Coronary artery (tissue), 2 donors: Measurements from ENCODE around the gene ROCK1.

Experiments
- DNase-seq: peaks from one replicate; pipeline ENCODE4 v3.0.0-alpha.2; 2017; ENCODE audit warnings: low spot score
- H3K27ac ChIP-seq, 2 donors: fragments of 200-600 bp; sonication (generic); one replicate each; pipeline ENCODE4 v1.5.1; 2016 to 2019
- H3K4me3 ChIP-seq: fragments of 200-600 bp; sonication (generic); 2 replicates; pipeline ENCODE4 v1.5.1; 2016; ENCODE audit warnings: mild to moderate bottlenecking, moderate library complexity
- CTCF ChIP-seq: fragments of 200-600 bp; sonication (generic); IDR thresholded peaks from one replicate; pipeline ENCODE4 v1.5.1; 2019; ENCODE audit warnings: antibody characterized with exemption

Gene ROCK1

GRCh38 chr18:21132398-21132918 is 20.8 kb upstream of the ROCK1 start:
- no peak for TF ChIP-seq CTCF
- no peak overlapping the region for H3K27ac ChIP-seq
- no peak for DNase-seq
- H3K4me3 ChIP-seq: no peak overlapping the region

- no peak for DNase-seq
- Histone ChIP-seq H3K4me3 (no peak overlapping the region), H3K27ac (no peak overlapping the region)
- no peak for TF ChIP-seq CTCF
Measured at GRCh38 chr18:21131698-21132227, 20.1 kb upstream of the ROCK1 start.

- H3K27ac ChIP-seq: no peak overlapping the region
- no peak for DNase-seq
- TF ChIP-seq CTCF: no peak
- no peak overlapping the region for H3K4me3 ChIP-seq
Measured at GRCh38 chr18:21129566-21130216, 18.1 kb upstream of the ROCK1 start.

- Histone ChIP-seq H3K4me3 (no peak overlapping the region), H3K27ac (no peak overlapping the region)
- TF ChIP-seq CTCF: no peak
- DNase-seq: no peak
Measured at GRCh38 chr18:21123290-21123926, 11.8 kb upstream of the ROCK1 start.

- no peak overlapping the region for H3K4me3 ChIP-seq
- no peak for TF ChIP-seq CTCF
- H3K27ac ChIP-seq: no peak overlapping the region
- no peak for DNase-seq
Measured at GRCh38 chr18:21118806-21119205, 7.2 kb upstream of the ROCK1 start.

GRCh38 chr18:21117409-21118131 is 6.0 kb upstream of the ROCK1 start:
- no peak for DNase-seq
- H3K4me3 ChIP-seq: peak overlapping the region; percentile 46
- no peak for TF ChIP-seq CTCF
- peak overlapping the region; percentile 57 to 86 for H3K27ac ChIP-seq
